ENCODE data around the gene PLIN1. TPM values are rescaled to one million over a fixed set of nuclear protein-coding genes. Genes with fewer than 3 reads are reported as not detected.
A peak's percentile ranks its signal among the peaks of the same experiment; 100 is the strongest.

Gene PLIN1
- total and polyA plus RNA-seq, 2 experiments from 2014 or later: 6.3 to 6.8 TPM

GRCh38 chr15:89672221-89673164, 6.7 kb downstream of the PLIN1 start:
- no peak for TF ChIP-seq CTCF (IDR thresholded peaks at IDR 0.05; ENCODE audit: poor library complexity)
- TF ChIP-seq EZH2 (IDR thresholded peaks at IDR 0.05; ENCODE audit: borderline replicate concordance): no peak
- TF ChIP-seq EZH2phosphoT487 (IDR thresholded peaks at IDR 0.05; ENCODE audit: low read depth, severe bottlenecking, unreplicated experiment): no peak
- Histone ChIP-seq H3K9me2 (replicated peaks; ENCODE audit: insufficient read depth) (no peaks in the 10 kb centered on the region), H3K4me3 (no peak overlapping the region), H3K27me3 (no peaks in the 10 kb centered on the region), H3K4me1 (ENCODE audit: insufficient read depth) (no peaks in the 10 kb centered on the region), H3K9me3 (ENCODE audit: low read depth) (no peaks in the 10 kb centered on the region), H4K20me1 (ENCODE audit: insufficient read depth, poor library complexity, severe bottlenecking) (no peaks in the 10 kb centered on the region), H3K79me2 (no peaks in the 10 kb centered on the region), H3K27ac (no peak overlapping the region), H2AFZ (no peak overlapping the region), H3K4me2 (no peak overlapping the region), H3K36me3 (replicated peaks; ENCODE audit: insufficient read depth, low read depth) (no peaks in the 10 kb centered on the region)
- no peak for DNase-seq (ENCODE audit: low spot score)
- 85% methylated on average over 12 of the region's 12 CpGs for WGBS (ENCODE audit: low lambda C conversion rate, missing lambda C conversion rate)

- TF ChIP-seq EZH2phosphoT487 (IDR thresholded peaks at IDR 0.05; ENCODE audit: low read depth, severe bottlenecking, unreplicated experiment) (no peak), EZH2 (IDR thresholded peaks at IDR 0.05; ENCODE audit: borderline replicate concordance) (no peak), CTCF (IDR thresholded peaks at IDR 0.05; ENCODE audit: poor library complexity) (no peak)
- H3K4me3 ChIP-seq: no peak overlapping the region
- no peaks in the 10 kb centered on the region for H3K36me3 ChIP-seq (replicated peaks; ENCODE audit: insufficient read depth, low read depth)
- DNase-seq (ENCODE audit: low spot score): no peak
- no peak overlapping the region for H2AFZ ChIP-seq
- no peak overlapping the region for H3K27ac ChIP-seq
- no peaks in the 10 kb centered on the region for H3K27me3 ChIP-seq
- H3K79me2 ChIP-seq: no peaks in the 10 kb centered on the region
- no peaks in the 10 kb centered on the region for H3K9me2 ChIP-seq (replicated peaks; ENCODE audit: insufficient read depth)
- H3K4me2 ChIP-seq: no peak overlapping the region
- H3K9me3 ChIP-seq (ENCODE audit: low read depth): no peaks in the 10 kb centered on the region
- no peaks in the 10 kb centered on the region for H3K4me1 ChIP-seq (ENCODE audit: insufficient read depth)
- H4K20me1 ChIP-seq (ENCODE audit: insufficient read depth, poor library complexity, severe bottlenecking): no peaks in the 10 kb centered on the region
- 68% methylated on average over 4 of the region's 4 CpGs for WGBS (ENCODE audit: low lambda C conversion rate, missing lambda C conversion rate)
These were observed 7.5 kb downstream of the PLIN1 start for GRCh38 chr15:89671687-89672086.

GRCh38 chr15:89670971-89671560, 8.1 kb downstream of the PLIN1 start:
- no peaks in the 10 kb centered on the region for H3K36me3 ChIP-seq (replicated peaks; ENCODE audit: insufficient read depth, low read depth)

More at GRCh38 chr15:89670971-89671560, 8.1 kb downstream of the PLIN1 start:
- H3K27me3 ChIP-seq: no peaks in the 10 kb centered on the region
- H3K9me2 ChIP-seq (replicated peaks; ENCODE audit: insufficient read depth): no peaks in the 10 kb centered on the region
- H3K9me3 ChIP-seq (ENCODE audit: low read depth): no peaks in the 10 kb centered on the region
- no peak overlapping the region for H3K27ac ChIP-seq
- H3K4me2 ChIP-seq: no peak overlapping the region
- H4K20me1 ChIP-seq (ENCODE audit: insufficient read depth, poor library complexity, severe bottlenecking): no peaks in the 10 kb centered on the region
- H2AFZ ChIP-seq: no peak overlapping the region
- peak; percentile 48 for DNase-seq (ENCODE audit: low spot score)
- H3K79me2 ChIP-seq: no peaks in the 10 kb centered on the region
- TF ChIP-seq EZH2 (IDR thresholded peaks at IDR 0.05; ENCODE audit: borderline replicate concordance) (no peak), EZH2phosphoT487 (IDR thresholded peaks at IDR 0.05; ENCODE audit: low read depth, severe bottlenecking, unreplicated experiment) (no peak), CTCF (IDR thresholded peaks at IDR 0.05; ENCODE audit: poor library complexity) (no peak)
- WGBS (ENCODE audit: low lambda C conversion rate, missing lambda C conversion rate): 88% methylated on average over 12 of the region's 12 CpGs
- H3K4me1 ChIP-seq (ENCODE audit: insufficient read depth): peaks cover 3% of the 10 kb centered on the region
- no peak overlapping the region for H3K4me3 ChIP-seq
